Ascending aorta (tissue), 2 donors: ENCODE measurements around the gene TRIM25. TPM values are rescaled to one million over a fixed set of nuclear protein-coding genes. Genes with fewer than 3 reads are reported as not detected.

Experiments
- DNase-seq, 2 donors: peaks; one replicate each; pipeline ENCODE4 v3.0.0-alpha.2; 2019; ENCODE audit warnings: low spot score in 2 of 2
- H3K27ac ChIP-seq, 2 donors: fragments of 200-600 bp; sonication (generic); one replicate each; pipeline ENCODE4 v1.5.1; 2016 to 2017; ENCODE audit warnings: mild to moderate bottlenecking in 1 of 2
- H3K27me3 ChIP-seq: fragments of 200-600 bp; sonication (generic); one replicate; pipeline ENCODE4 v1.5.1; 2017
- H3K36me3 ChIP-seq, 2 donors: fragments of 200-600 bp; sonication (generic); one replicate each; pipeline ENCODE4 v1.5.1; 2016
- H3K4me1 ChIP-seq, 2 donors: fragments of 200-600 bp; sonication (generic); one replicate each; pipeline ENCODE4 v1.5.1; 2016 to 2017; ENCODE audit warnings: mild to moderate bottlenecking in 1 of 2
- H3K4me3 ChIP-seq, 2 donors: fragments of 200-600 bp; sonication (generic); one replicate each; pipeline ENCODE4 v1.5.1; 2016 to 2017; ENCODE audit warnings: mild to moderate bottlenecking in 1 of 2
- H3K9me3 ChIP-seq, 2 donors: fragments of 200-600 bp; sonication (generic); one replicate each; pipeline ENCODE4 v1.5.1; 2016
- intact Hi-C: fragments of 100-400 bp; cut with DNase I; formaldehyde crosslinking; loops from one replicate; pipeline ENCODE4 v1.15.1; 2023
- total RNA-seq: library from RNA; depleted of rRNA; stranded (reverse); fragments of >200 nt; gene quantifications from one replicate; pipeline ENCODE4 v1.1.0, GENCODE V29; 2016
- TF ChIP-seq, protein P1 (sequence below), 3 experiments: fragments of 200-600 bp in 2 of 3; fragments of 450-650 bp in 1 of 3; sonication (generic) in 2 of 3; IDR thresholded peaks; one replicate each; pipeline ENCODE4 v1.5.1; 2016 to 2019; ENCODE audit warnings: antibody characterized with exemption in 3 of 3, mild to moderate bottlenecking in 1 of 3, moderate library complexity in 1 of 3

TRIM25 gene
- total RNA-seq, 1 donor from 2014 or later = 65.3 TPM

DNA sequence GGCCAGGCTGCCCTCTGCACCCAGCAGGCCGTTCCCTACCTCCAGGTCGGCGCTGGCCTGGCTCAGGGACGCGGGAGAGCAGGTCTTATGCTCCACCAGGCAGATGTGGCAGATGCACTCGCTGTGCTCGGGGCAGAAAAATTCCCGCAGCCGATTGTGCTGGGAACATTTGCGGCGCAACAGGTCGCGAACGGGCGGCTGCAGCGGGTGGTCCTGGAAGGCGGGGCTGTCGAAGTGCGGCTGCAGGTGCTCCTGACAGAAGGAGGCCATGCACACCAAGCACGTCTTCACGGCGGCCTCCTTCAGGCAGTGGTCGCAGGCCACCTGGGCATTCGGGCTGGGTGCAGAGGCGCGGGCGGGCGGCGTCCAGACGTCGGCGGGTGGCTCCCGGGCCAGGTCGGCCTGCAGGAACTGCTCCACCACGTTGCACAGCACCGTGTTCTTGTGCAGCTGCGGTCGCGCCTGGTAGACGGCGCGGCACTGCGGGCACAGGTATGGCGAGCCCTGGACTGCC lies 439 bp downstream of the TRIM25 start:
- intact Hi-C loops = loop anchor here (5.0 kb wide), 1 partner anchor 64 kb away; the partner anchor contains the start of gene SCPEP1
- H3K27ac ChIP-seq = peak overlapping the region; percentile 87
- H3K4me1 ChIP-seq = peaks cover 0 to 17% of the 10 kb centered on the region in 2 donors
- no peaks in the 10 kb centered on the region for H3K9me3 ChIP-seq
- H3K36me3 ChIP-seq = no peaks in the 10 kb centered on the region
- no peak for DNase-seq
- no peaks in the 10 kb centered on the region for H3K27me3 ChIP-seq
- H3K4me3 ChIP-seq = peak overlapping the region; percentile 91 to 92
- TF ChIP-seq, protein P1, sequence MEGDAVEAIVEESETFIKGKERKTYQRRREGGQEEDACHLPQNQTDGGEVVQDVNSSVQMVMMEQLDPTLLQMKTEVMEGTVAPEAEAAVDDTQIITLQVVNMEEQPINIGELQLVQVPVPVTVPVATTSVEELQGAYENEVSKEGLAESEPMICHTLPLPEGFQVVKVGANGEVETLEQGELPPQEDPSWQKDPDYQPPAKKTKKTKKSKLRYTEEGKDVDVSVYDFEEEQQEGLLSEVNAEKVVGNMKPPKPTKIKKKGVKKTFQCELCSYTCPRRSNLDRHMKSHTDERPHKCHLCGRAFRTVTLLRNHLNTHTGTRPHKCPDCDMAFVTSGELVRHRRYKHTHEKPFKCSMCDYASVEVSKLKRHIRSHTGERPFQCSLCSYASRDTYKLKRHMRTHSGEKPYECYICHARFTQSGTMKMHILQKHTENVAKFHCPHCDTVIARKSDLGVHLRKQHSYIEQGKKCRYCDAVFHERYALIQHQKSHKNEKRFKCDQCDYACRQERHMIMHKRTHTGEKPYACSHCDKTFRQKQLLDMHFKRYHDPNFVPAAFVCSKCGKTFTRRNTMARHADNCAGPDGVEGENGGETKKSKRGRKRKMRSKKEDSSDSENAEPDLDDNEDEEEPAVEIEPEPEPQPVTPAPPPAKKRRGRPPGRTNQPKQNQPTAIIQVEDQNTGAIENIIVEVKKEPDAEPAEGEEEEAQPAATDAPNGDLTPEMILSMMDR (IDR thresholded peaks at IDR 0.05) = no peak

DNA sequence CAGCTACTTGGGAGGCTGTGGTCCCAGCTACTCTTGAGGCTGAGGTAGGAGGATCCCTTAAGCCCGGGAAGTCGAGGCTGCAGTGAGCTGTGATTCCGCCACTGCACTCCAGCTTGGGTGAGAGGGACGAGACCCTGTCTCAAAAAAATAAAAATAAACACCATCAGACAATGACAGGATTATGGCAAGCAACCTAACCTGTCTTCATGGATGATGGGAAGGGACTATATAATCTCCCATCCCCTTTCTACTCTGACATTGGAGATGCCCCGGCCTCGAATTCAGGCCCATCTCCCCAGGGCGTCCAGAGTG lies 893 bp downstream of the TRIM25 start:
- no peaks in the 10 kb centered on the region for H3K27me3 ChIP-seq
- H3K27ac ChIP-seq = peak overlapping the region; percentile 87
- peak overlapping the region; percentile 91 to 92 for H3K4me3 ChIP-seq
- TF ChIP-seq, protein P1 (IDR thresholded peaks at IDR 0.05) = no peak
- H3K4me1 ChIP-seq = peaks cover 0 to 17% of the 10 kb centered on the region in 2 donors
- peaks cover 0 to 4% of the 10 kb centered on the region in 2 donors for H3K36me3 ChIP-seq
- DNase-seq = no peak
- intact Hi-C loops = loop anchor here (5.0 kb wide), 1 partner anchor 64 kb away; the partner anchor contains the start of gene SCPEP1
- no peaks in the 10 kb centered on the region for H3K9me3 ChIP-seq

DNA sequence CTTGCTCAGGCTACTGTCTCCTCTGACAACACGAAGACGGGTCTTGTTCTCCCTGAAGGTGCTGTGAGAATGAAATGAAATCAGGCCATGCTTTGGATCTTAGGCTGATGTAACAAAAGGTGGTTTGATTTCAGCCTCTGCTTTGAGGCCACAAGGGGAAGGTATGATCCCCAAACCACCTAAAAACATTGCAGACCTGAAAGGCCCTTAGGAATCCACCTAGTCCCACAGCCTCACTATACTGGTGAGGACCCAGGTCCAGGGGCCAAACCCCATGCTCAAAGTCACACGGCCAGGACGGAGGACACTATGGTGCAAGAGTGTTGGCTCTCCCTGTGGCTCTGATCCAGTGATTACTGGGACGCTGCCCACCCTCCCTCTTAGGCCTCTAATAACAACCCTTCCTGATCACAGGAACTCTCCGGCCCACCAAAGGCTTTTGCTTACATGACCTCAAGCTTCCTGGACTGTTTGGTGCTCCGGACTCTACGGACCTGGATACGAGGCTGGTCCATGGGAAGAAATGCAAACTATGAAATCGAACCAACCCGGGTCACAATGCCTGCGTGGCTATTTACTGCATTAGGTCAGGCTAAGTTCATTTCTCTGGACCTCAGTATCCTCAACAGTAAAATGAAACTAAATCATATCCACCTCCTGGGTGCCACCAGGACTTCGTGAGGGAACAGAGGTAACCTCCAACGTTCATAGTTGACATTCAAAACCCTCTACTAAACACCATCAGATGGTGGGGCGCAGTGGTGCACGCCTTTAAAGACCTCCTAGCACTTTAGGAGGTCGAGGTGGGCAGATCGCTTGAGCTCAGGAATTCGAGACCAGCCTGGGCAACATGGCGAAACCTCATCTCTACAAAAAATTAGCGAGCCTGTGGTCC lies 1.5 kb downstream of the TRIM25 start:
- peak overlapping the region; percentile 91 to 92 for H3K4me3 ChIP-seq
- peaks cover 0 to 10% of the 10 kb centered on the region in 2 donors for H3K36me3 ChIP-seq
- DNase-seq = no peak
- intact Hi-C loops = loop anchor here (5.0 kb wide), 1 partner anchor 65 kb away; the partner anchor contains the start of gene SCPEP1
- H3K27me3 ChIP-seq = no peaks in the 10 kb centered on the region
- no peaks in the 10 kb centered on the region for H3K9me3 ChIP-seq
- TF ChIP-seq, protein P1 (IDR thresholded peaks at IDR 0.05) = no peak
- H3K27ac ChIP-seq = peak overlapping the region; percentile 87
- peaks cover 0 to 17% of the 10 kb centered on the region in 2 donors for H3K4me1 ChIP-seq

DNA sequence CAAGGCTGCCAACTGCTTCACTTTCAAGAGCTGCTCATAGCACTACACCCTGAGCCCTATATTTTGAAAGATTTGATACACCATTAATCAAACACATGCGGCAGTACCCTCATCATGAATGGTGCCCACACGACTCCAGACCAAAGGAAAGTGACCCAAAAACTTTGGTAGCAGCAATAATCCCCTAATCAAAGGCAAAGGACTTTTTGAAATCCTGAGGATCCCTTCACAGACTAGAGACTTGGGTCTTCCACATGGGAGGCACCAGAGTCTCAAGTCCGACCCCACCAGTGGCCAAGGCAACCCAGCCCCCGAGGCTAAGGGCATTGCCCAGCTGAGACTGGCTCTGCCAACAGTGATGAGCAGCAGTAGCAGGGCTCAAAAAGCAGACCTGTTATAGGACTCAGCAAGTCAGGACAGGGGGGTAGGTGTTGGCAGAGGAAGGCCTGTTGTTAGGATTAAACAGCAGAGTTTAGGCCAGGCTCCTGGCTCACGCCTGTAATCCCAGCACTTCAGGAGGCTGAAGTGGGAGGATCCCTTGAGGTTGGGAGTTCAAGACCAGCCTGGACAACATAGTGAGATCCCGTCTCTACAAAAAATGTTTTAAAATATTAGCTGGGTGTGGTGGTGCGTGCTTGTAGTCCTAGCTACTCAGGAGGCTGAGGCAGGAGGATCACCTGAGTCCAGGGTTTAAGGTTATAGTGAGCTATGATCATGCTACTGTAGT lies 3.2 kb downstream of the TRIM25 start:
- Histone ChIP-seq H3K36me3 (peaks cover 11 to 27% of the 10 kb centered on the region in 2 donors), H3K27me3 (no peaks in the 10 kb centered on the region), H3K4me1 (peaks cover 0 to 14% of the 10 kb centered on the region in 2 donors), H3K9me3 (no peaks in the 10 kb centered on the region), H3K4me3 (peak overlapping the region in 1 of 2 donors; percentile 5), H3K27ac (peak overlapping the region; percentile 41 to 58)
- no peak for DNase-seq
- TF ChIP-seq, protein P1 (IDR thresholded peaks at IDR 0.05) = no peak
- intact Hi-C loops = loop anchor here (5.0 kb wide), 1 partner anchor 67 kb away; the partner anchor contains the start of gene SCPEP1

DNA sequence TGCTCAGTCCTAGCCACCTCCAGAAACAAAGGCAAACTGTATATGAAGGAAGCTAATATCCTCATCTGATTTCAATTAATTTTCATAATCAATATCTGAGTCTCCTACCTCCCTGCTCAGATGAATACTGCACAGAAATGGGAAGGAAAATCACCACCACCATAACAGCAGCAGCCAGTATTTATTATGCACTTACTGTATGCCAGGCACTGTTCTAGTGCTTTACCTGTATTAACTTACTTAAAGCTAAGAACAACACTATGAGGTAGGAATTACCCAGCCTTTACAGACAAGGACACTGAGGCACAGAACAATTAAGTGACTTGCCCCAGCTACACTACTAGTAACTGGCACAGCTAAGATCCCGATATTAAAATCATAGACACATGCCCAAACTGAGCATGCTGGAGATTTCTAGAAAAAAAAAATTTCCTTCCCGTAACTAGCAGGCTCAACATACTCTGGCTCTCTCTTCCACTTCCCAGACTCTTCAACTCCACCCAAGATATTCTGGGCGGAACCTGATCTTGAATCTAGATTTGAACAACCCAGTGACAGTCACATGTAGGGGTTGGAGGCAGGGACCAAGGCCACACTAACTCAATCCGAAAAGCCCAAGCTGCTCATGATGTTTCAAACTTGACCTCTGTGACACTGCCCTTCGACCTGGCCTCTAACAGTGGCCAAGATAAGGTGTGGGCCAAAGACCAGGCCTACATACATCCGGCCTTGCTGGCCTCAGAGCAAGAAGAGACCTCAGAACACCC lies 3.9 kb downstream of the TRIM25 start:
- TF ChIP-seq, protein P1 (IDR thresholded peaks at IDR 0.05) = no peak
- H3K36me3 ChIP-seq = peaks cover 11 to 34% of the 10 kb centered on the region in 2 donors
- H3K27me3 ChIP-seq = no peaks in the 10 kb centered on the region
- H3K9me3 ChIP-seq = no peaks in the 10 kb centered on the region
- no peak for DNase-seq
- intact Hi-C loops = loop anchor here (5.0 kb wide), 1 partner anchor 67 kb away; the partner anchor contains the start of gene SCPEP1
- H3K4me1 ChIP-seq = peaks cover 0 to 7% of the 10 kb centered on the region in 2 donors
- peak overlapping the region in 1 of 2 donors; percentile 5 for H3K4me3 ChIP-seq
- H3K27ac ChIP-seq = peak overlapping the region; percentile 41 to 58
